ENCODE measurements around the gene PLPPR4. TPM values are rescaled to one million over a fixed set of nuclear protein-coding genes. Genes with fewer than 3 reads are reported as not detected.

The PLPPR4 gene
- total RNA-seq, 2 experiments from 2014 or later: not detected

DNA sequence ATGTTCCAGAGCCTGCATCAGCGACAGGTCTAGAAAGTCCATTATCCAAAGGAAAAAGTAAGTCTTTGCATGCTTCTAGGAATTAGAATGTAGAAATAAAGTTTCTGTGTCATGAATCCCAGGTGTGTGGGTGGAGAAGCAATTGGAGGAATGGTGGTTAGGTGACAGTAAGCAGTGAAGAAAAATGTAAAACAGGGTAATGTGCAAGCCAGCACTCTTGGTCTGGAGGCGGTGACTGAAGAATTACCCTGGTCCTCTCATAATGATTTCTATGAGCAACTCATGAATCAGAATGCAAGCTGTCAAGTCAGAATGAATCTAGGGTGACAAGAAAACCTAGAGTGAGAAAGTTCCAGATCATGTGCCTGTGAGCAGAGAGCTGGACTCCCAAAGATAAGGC lies 33.6 kb downstream of the PLPPR4 start:
- Mint-ChIP-seq H3K4me1 (ENCODE audit: low read depth) (no peaks in the 10 kb centered on the region), H3K27ac (no peak overlapping the region), H3K36me3 (ENCODE audit: low read depth) (no peaks in the 10 kb centered on the region), H3K9me3 (no peaks in the 10 kb centered on the region), H3K27me3 (no peaks in the 10 kb centered on the region), H3K4me3 (no peak overlapping the region)
- H3K4me3 ChIP-seq (ENCODE audit: low read length): no peak overlapping the region
- H3K36me3 ChIP-seq (ENCODE audit: insufficient read depth, low read length): no peaks in the 10 kb centered on the region
- DNase-seq (no peak), ATAC-seq (ENCODE audit: poor library complexity) (no peak)
- ChIA-PET POLR2A (no interaction called here), CTCF (no interaction called here)
- H3K27ac ChIP-seq (ENCODE audit: low read depth in 1 of 2, low read length in 2 of 2): no peak overlapping the region
- intact Hi-C loops (cut with DNase I, micrococcal nuclease): no loop called here
- no peaks in the 10 kb centered on the region for H3K4me1 ChIP-seq (ENCODE audit: insufficient read depth, low read length)
- no peaks in the 10 kb centered on the region for H3K27me3 ChIP-seq (ENCODE audit: control insufficient read depth in 1 of 2, insufficient read depth in 2 of 2, low read length in 2 of 2)
- H3K9me3 ChIP-seq (ENCODE audit: control insufficient read depth in 1 of 2, insufficient read depth in 1 of 2, low read length in 2 of 2): no peaks in the 10 kb centered on the region
- TF ChIP-seq, protein P1, sequence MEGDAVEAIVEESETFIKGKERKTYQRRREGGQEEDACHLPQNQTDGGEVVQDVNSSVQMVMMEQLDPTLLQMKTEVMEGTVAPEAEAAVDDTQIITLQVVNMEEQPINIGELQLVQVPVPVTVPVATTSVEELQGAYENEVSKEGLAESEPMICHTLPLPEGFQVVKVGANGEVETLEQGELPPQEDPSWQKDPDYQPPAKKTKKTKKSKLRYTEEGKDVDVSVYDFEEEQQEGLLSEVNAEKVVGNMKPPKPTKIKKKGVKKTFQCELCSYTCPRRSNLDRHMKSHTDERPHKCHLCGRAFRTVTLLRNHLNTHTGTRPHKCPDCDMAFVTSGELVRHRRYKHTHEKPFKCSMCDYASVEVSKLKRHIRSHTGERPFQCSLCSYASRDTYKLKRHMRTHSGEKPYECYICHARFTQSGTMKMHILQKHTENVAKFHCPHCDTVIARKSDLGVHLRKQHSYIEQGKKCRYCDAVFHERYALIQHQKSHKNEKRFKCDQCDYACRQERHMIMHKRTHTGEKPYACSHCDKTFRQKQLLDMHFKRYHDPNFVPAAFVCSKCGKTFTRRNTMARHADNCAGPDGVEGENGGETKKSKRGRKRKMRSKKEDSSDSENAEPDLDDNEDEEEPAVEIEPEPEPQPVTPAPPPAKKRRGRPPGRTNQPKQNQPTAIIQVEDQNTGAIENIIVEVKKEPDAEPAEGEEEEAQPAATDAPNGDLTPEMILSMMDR (IDR thresholded peaks at IDR 0.05): no peak

GRCh38 chr1:99304725-99305282 lies 40.5 kb downstream of the PLPPR4 start:
- no peak for ATAC-seq (ENCODE audit: poor library complexity)
- H3K9me3 Mint-ChIP-seq: peaks cover 5% of the 10 kb centered on the region
- ChIA-PET POLR2A (no interaction called here), CTCF (no interaction called here)
- H3K9me3 ChIP-seq (ENCODE audit: control insufficient read depth in 1 of 2, insufficient read depth in 1 of 2, low read length in 2 of 2): peaks cover 0 to 8% of the 10 kb centered on the region in 2 experiments
- TF ChIP-seq, protein P1 (IDR thresholded peaks at IDR 0.05): no peak
- no peaks in the 10 kb centered on the region for H3K4me1 Mint-ChIP-seq (ENCODE audit: low read depth)
- no peak overlapping the region for H3K27ac Mint-ChIP-seq
- no peaks in the 10 kb centered on the region for H3K36me3 Mint-ChIP-seq (ENCODE audit: low read depth)
- no peaks in the 10 kb centered on the region for H3K36me3 ChIP-seq (ENCODE audit: insufficient read depth, low read length)
- no peaks in the 10 kb centered on the region for H3K4me1 ChIP-seq (ENCODE audit: insufficient read depth, low read length)
- no peak overlapping the region for H3K27ac ChIP-seq (ENCODE audit: low read depth in 1 of 2, low read length in 2 of 2)
- no peaks in the 10 kb centered on the region for H3K27me3 Mint-ChIP-seq
- H3K4me3 Mint-ChIP-seq: no peak overlapping the region
- no peak overlapping the region for H3K4me3 ChIP-seq (ENCODE audit: low read length)
- no peak for DNase-seq
- no peaks in the 10 kb centered on the region for H3K27me3 ChIP-seq (ENCODE audit: control insufficient read depth in 1 of 2, insufficient read depth in 2 of 2, low read length in 2 of 2)
- intact Hi-C loops (cut with DNase I, micrococcal nuclease): no loop called here

- Histone ChIP-seq H3K27ac (ENCODE audit: low read depth in 1 of 2, low read length in 2 of 2) (no peak overlapping the region), H3K36me3 (ENCODE audit: insufficient read depth, low read length) (no peaks in the 10 kb centered on the region), H3K4me1 (ENCODE audit: insufficient read depth, low read length) (no peaks in the 10 kb centered on the region), H3K27me3 (ENCODE audit: control insufficient read depth in 1 of 2, insufficient read depth in 2 of 2, low read length in 2 of 2) (no peaks in the 10 kb centered on the region), H3K9me3 (ENCODE audit: control insufficient read depth in 1 of 2, insufficient read depth in 1 of 2, low read length in 2 of 2) (peaks cover 0 to 8% of the 10 kb centered on the region in 2 experiments), H3K4me3 (ENCODE audit: low read length) (no peak overlapping the region)
- H3K36me3 Mint-ChIP-seq (ENCODE audit: low read depth): no peaks in the 10 kb centered on the region
- TF ChIP-seq, protein P1 (IDR thresholded peaks at IDR 0.05): no peak
- ATAC-seq (ENCODE audit: poor library complexity): no peak
- H3K27ac Mint-ChIP-seq: no peak overlapping the region
- ChIA-PET POLR2A (no interaction called here), CTCF (no interaction called here)
- no peak overlapping the region for H3K4me3 Mint-ChIP-seq
- H3K27me3 Mint-ChIP-seq: no peaks in the 10 kb centered on the region
- H3K4me1 Mint-ChIP-seq (ENCODE audit: low read depth): no peaks in the 10 kb centered on the region
- H3K9me3 Mint-ChIP-seq: peaks cover 5% of the 10 kb centered on the region
- DNase-seq: no peak
- intact Hi-C loops (cut with DNase I, micrococcal nuclease): no loop called here
These were observed 41.3 kb downstream of the PLPPR4 start for GRCh38 chr1:99305626-99306025.

Measured in CD4-positive, alpha-beta T cell (primary cell).